Measurements from ENCODE around the gene ZFY. TPM values are rescaled to one million over a fixed set of nuclear protein-coding genes. Genes with fewer than 3 reads are reported as not detected.
"Not testable (repeated sequence)": the region's sequence is repeated elsewhere in the genome, so short reads cannot be mapped to it uniquely, and the experiment has no call there.

Gene ZFY
- total and polyA plus RNA-seq, 9 donors: 0.18 TPM; not detected in 8

DNA sequence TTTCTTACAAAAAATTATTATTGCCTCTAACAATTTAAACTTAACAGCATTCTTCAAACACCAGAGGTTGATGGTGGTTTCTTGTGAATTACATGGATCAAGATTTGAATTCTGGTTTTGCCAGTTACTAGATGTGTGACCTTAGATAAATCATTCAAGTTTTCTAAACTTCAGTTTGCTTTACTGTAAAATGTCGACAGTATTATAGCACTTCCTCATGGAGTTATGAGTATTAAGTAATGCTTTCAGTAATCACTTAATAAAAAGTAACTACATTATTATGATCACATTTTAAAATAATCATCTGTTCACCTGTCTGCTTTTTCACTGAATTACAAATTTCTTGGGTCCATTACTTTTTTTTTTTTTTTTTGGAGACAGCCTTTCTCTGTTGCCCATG is 37.5 kb downstream of the ZFY start:
- Histone ChIP-seq H3K27ac (no peak overlapping the region), H3K4me1 (ENCODE audit: insufficient read depth) (no peaks in the 10 kb centered on the region)

DNA sequence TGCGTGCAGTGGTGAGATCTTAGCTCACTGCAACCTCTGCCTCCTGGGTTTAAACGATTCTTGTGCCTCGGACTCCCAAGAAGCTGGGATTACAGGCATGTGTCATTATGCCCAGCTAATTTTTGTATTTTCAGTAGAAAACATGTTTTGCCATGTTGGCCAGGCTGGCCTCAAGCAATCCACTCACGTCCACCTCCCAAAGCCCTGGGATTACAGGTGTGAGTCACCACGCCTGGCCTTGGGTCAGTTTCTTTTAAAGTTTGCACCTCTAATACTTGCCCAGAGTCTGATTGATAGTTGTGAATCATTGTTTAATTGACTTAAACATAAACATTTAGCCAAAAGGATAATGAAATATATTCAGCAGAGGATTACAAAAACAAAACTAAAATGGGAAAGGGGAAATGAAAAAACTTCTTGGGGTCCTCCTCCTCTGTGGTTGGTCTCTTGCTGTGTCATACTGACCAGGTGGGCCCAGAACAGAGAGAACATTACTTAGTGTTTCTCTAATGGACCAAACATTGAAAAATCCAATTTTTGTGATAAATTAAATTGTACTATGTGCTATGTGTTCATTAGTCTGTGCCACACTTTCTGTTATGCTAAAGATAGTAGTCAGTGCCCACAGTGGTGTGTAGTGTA is 38.0 kb downstream of the ZFY start:
- WGBS, 3 donors: no CpG with 5 or more reads among the region's 5 CpGs
- no peak for DNase-seq
- intact Hi-C loops (cut with DNase I): no loop called here
- H3K36me3 ChIP-seq: no peaks in the 10 kb centered on the region
- H3K27ac ChIP-seq: no peak overlapping the region
- TF ChIP-seq, protein P1, sequence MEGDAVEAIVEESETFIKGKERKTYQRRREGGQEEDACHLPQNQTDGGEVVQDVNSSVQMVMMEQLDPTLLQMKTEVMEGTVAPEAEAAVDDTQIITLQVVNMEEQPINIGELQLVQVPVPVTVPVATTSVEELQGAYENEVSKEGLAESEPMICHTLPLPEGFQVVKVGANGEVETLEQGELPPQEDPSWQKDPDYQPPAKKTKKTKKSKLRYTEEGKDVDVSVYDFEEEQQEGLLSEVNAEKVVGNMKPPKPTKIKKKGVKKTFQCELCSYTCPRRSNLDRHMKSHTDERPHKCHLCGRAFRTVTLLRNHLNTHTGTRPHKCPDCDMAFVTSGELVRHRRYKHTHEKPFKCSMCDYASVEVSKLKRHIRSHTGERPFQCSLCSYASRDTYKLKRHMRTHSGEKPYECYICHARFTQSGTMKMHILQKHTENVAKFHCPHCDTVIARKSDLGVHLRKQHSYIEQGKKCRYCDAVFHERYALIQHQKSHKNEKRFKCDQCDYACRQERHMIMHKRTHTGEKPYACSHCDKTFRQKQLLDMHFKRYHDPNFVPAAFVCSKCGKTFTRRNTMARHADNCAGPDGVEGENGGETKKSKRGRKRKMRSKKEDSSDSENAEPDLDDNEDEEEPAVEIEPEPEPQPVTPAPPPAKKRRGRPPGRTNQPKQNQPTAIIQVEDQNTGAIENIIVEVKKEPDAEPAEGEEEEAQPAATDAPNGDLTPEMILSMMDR (IDR thresholded peaks at IDR 0.05): no peak
- TF ChIP-seq POLR2A (IDR thresholded peaks at IDR 0.05) (no peak), EP300 (IDR thresholded peaks at IDR 0.05) (no peak)
- no peak overlapping the region for H3K4me3 ChIP-seq
- no peaks in the 10 kb centered on the region for H3K27me3 ChIP-seq
- H3K9me3 ChIP-seq: no peaks in the 10 kb centered on the region
- no peaks in the 10 kb centered on the region for H3K4me1 ChIP-seq (ENCODE audit: insufficient read depth)

More for the DNA sequence above, 37.5 kb downstream of the ZFY start:
- no CpG with 5 or more reads among the region's 1 CpG for WGBS, 3 donors
- no peaks in the 10 kb centered on the region for H3K9me3 ChIP-seq
- H3K27me3 ChIP-seq: no peaks in the 10 kb centered on the region
- intact Hi-C loops (cut with DNase I): no loop called here
- TF ChIP-seq POLR2A (IDR thresholded peaks at IDR 0.05): no peak
- TF ChIP-seq, protein P1 (IDR thresholded peaks at IDR 0.05): no peak
- TF ChIP-seq EP300 (IDR thresholded peaks at IDR 0.05): no peak
- DNase-seq: no peak
- H3K36me3 ChIP-seq: no peaks in the 10 kb centered on the region
- H3K4me3 ChIP-seq: no peak overlapping the region

DNA sequence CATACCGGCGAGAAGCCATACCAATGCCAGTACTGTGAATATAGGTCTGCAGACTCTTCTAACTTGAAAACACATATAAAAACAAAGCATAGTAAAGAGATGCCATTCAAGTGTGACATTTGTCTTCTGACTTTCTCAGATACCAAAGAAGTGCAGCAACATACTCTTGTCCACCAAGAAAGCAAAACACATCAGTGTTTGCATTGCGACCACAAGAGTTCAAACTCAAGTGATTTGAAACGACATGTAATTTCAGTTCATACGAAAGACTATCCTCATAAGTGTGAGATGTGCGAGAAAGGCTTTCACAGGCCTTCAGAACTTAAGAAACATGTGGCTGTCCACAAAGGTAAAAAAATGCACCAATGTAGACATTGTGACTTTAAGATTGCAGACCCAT is 44.1 kb downstream of the ZFY start:
- TF ChIP-seq, protein P1 (IDR thresholded peaks at IDR 0.05): no peak
- TF ChIP-seq POLR2A (IDR thresholded peaks at IDR 0.05): no peak
- no peak for TF ChIP-seq EP300 (IDR thresholded peaks at IDR 0.05)
- Histone ChIP-seq H3K36me3 (no peaks in the 10 kb centered on the region), H3K27me3 (no peaks in the 10 kb centered on the region), H3K9me3 (no peaks in the 10 kb centered on the region), H3K4me3 (no peak overlapping the region), H3K4me1 (ENCODE audit: insufficient read depth) (no peaks in the 10 kb centered on the region), H3K27ac (no peak overlapping the region)
- intact Hi-C loops (cut with DNase I): no loop called here
- DNase-seq: no peak
- no CpG with 5 or more reads among the region's 6 CpGs for WGBS, 3 donors

DNA sequence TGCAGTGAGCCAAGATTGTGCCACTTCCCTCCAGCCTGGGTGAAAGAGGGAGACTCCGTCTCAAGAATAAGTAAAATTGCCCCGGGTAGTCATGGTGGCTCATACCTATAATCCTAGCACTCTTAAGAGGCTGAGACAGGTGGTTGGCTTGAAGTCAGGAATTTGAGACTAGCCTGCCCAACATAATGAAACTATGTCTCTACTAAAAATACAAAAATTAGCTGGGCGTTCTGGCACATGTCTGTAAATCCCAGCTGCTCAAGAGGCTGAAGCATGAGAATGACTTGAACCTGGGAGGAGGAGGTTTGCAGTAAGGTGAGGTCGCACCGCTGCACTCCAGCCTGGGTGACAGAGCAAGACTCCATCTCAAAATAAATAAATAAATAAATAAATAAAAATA is 49.3 kb downstream of the ZFY start:
- DNase-seq: no peak
- Histone ChIP-seq H3K4me3 (no peak overlapping the region), H3K27ac (no peak overlapping the region), H3K4me1 (ENCODE audit: insufficient read depth) (no peaks in the 10 kb centered on the region), H3K27me3 (no peaks in the 10 kb centered on the region), H3K9me3 (no peaks in the 10 kb centered on the region), H3K36me3 (no peaks in the 10 kb centered on the region)
- intact Hi-C loops (cut with DNase I): no loop called here
- TF ChIP-seq POLR2A (IDR thresholded peaks at IDR 0.05) (no peak), EP300 (IDR thresholded peaks at IDR 0.05) (no peak)
- TF ChIP-seq, protein P1 (IDR thresholded peaks at IDR 0.05): no peak
- no CpG with 5 or more reads among the region's 5 CpGs for WGBS, 3 donors

DNA sequence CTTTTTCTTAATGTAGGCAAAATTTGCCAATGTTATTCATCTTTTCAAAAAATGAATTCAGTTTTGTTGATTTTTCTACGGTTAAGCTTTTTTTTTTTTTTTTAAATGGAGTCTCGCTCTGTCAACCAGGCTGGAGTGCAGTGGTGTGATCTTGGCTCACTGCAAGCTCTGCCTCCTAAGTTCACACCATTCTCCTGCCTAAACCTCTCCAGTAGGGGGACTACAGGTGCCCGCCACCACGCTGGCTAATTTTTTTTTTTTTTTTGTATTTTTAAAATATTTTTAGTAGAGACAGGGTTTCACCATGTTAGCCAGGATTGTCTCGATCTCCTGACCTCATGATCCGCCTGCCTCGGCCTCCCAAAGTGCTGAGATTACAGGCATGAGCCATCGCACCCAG is 52.0 kb downstream of the ZFY start:
- DNase-seq; H3K4me1 ChIP-seq (ENCODE audit: insufficient read depth); H3K36me3 ChIP-seq; intact Hi-C loops (cut with DNase I); H3K27me3 ChIP-seq; H3K4me3 ChIP-seq; H3K9me3 ChIP-seq; H3K27ac ChIP-seq: not testable (repeated sequence)
- WGBS, 3 donors: no CpG with 5 or more reads among the region's 8 CpGs

DNA sequence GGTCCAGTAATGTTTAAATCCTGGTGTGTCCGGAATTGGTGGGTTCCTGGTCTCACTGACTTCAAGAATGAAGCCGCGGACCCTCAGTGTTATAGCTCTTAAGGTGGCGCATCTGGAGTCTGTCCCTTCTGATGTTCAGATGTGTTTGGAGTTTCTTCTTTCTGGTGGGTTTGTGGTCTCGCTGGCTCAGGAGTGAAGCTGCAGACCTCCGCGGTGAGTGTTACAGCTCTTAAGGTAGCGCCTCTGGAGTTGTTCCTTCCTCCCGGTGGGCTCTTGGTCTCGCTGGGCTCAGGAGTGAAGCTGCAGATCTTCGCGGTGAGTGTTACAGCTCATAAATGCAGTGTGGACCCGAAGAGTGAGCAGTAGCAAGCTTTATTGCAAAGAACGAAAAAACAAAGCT is 62.2 kb downstream of the ZFY start:
- intact Hi-C loops (cut with DNase I); H3K9me3 ChIP-seq; H3K27me3 ChIP-seq; H3K4me1 ChIP-seq (ENCODE audit: insufficient read depth); H3K4me3 ChIP-seq; DNase-seq; H3K36me3 ChIP-seq; H3K27ac ChIP-seq: not testable (repeated sequence)
- no CpG with 5 or more reads among the region's 14 CpGs for WGBS, 3 donors
